HG03045 (cell line): ENCODE data around the gene LSM4.
"Not testable (repeated sequence)": the region's sequence is repeated elsewhere in the genome, so short reads cannot be mapped to it uniquely, and the experiment has no call there.

Experiments used
- ATAC-seq: cut with Tn5 transposase; IDR thresholded peaks from one replicate; pipeline ENCODE4 v1.9.1; 2021; ENCODE audit warnings: mild to moderate bottlenecking, moderate library complexity; ENCODE audit not compliant: unreplicated experiment

Gene LSM4

DNA sequence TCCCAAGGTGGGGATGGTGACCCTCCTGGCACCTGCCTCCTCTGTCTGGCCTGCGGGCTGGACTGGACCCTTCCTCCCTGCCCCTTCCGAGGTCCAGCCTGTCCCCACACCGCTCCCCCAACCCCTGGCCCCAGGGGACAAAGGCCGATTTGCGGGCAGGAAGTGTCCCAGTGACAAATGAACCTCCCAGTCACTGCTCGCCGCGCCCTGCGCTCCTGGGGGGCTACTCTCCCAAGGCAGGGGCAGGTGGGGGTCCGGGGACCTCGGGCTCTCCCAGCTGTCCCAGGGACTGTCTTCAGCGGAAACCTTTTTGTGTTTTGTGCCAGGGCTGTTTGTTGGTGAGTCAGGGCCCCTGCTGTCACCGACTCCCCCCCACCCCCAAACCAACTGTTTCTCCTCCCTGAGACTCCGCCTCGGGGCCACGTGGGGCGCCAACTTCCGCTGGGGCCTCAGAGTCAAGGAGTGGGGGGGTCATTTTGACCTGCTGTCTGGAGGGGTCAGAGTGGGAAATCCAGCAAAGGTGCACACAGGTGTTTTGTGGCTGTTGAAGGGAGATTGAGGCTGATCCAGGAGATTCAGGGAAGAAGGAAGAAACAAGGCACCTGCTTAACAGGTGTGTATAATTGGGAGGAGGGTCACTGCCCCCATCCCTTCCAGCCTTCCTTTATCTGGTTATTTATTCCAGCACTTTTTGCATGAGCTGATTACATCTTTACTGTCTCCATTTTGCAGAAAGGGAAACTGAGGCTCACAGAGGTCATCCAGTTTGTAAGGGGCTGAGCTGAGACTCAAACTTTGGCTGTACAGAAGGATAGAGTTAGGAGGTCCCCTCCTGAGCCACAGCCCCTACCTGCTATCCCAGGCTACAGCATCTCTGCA is 18.4 kb upstream of the LSM4 start:
- ATAC-seq: peak; percentile 38

DNA sequence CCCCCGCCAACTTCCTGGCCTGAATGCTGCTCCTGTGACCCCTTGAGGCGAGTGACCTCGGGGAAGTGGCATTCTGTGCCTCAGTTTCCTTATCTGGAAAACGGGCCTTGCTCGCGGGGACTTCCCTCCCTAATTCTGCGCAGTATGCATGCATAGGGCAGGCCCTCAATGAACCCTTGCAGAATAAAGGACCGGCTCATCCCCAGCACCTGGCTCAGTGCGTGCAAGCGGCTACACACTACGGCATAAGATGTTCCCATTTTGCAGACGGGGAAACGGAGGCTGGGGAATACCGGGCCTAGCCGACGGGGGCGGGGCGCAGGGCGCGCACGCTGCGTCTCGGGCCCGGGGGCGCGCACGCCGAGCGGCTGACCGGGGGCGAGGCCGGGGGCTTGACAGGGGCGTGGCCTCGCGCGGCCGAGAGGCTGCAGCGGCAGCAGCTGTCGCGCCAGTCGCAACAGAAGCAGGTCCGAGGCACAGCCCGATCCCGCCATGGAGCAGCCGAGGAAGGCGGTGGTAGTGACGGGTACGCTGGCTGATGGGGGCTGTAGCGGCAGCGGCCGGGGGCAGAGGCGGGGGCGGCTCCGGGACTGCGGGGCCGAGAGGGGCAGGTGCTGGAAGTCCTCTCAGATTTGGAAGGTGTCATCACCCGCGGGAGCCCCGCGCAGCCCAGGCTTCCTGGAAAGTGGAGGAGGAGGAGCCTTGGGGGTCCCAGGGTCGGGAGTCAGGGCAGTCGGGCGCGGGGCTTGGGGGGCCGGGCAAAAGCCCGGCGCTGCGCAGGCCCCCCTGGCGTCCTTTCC is 17.5 kb upstream of the LSM4 start, which contains the start of gene PGPEP1:
Gene PGPEP1 (plus strand): TSS at position 409 of the 800 bp plus-strand sequence. CDS start 84 bp downstream, at position 493.
- ATAC-seq: peak; percentile 62

DNA sequence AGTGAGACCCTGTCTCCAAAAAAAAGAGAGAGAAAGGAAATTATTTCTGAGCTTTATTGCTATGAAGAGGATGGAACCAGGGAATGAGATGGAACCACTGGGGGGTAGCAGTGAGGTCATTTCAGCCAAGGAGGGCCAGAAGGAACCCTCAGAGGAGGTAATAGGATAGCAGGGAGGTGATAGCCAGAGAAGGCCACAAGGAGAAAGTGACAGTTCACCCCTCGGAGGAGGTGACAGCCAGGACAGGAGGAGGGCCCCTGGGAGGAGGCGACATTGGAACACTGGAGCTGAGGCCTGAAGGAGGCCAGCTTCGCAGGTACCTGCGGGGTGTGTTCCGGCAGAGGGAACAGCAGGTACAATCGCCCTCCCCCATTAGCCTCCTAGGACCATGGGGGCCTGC is 16.8 kb upstream of the LSM4 start:
- no peak for ATAC-seq

DNA sequence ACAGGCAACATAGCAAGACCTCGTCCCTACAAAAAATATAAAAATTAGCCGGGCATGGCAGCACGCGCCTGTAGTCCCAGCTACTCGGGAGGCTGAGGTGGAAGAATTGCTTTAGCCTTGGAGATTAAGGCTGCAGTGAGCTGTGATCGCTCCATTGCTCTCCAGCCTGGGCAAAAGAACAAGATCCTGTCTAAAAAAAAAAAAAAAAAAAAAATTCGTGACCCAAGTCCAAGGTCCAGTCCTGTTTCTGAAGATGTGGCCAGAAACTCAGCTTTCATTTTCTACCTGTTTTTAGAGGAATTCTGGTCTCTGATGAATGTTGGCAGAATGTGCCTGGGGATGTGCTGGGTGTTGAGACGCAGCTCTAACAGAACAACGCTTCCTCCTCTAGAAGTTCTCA is 15.7 kb upstream of the LSM4 start:
- no peak for ATAC-seq

DNA sequence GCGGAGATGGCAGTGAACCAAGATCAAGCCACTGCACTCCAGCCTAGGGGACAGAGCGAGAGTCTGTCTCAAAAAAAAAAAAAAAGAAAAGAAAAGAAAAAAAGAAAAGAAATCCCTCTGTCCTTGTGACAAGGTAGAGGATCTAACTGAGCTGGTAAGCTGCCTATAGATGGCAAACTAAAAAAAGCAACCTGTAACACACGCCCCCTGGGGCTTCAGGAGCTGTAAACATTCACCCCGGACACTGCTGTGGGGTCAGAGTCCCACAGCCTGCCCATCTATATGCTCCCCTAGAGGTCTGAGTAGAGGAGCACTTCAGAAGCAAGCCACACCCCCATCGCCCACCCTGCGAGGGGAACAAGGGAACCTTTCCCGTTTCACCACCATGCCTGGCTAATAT is 13.2 kb upstream of the LSM4 start:
- no peak for ATAC-seq

DNA sequence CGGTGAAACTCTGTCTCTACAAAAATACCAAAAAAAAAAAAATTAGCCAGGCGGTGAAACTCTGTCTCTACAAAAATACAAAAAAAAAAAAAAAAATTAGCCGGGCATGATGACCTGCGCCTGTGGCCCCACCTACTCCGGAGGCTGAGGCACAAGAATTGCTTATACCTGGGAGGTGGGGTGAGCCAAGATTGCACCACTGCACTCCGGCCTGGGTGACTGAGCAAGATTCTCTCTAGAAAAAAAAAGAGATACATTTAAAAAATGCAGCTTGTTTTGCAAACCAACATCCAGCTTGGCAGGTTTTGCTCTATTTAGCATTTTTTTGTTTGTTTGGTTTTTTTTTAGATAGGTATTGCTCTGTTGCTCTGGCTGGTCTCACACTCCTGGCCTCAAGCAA is 10.8 kb upstream of the LSM4 start:
- ATAC-seq: no peak

DNA sequence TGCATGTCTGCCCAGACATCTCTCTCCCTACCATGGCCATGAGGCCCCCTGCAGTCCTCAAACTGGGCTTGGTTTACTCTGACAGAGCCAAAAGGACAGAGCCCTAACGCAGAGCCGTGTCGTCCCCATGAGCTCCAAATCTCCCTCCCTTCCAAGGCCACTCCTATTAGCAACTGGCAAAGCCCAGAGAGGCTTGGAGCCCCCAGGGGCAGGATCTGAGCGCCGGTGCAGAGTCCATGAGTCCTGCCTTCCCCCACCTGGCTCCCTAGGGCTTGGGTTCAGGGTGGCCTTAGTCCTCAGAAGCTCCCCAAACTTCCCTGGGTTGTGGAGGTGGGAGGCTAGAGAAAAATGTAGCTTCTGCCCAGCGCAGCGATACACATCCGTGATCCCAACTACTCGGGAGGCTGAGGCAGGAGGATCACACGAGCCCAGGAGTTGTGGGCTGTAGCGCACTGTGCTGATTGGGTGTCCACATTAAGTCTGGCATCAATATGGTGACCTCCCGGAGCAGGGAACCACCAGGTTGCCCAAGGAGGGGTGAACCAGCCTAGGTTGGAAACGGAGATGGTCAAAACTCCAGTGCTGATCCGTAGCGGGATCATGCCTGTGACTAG is 10.1 kb upstream of the LSM4 start:
- no peak for ATAC-seq

DNA sequence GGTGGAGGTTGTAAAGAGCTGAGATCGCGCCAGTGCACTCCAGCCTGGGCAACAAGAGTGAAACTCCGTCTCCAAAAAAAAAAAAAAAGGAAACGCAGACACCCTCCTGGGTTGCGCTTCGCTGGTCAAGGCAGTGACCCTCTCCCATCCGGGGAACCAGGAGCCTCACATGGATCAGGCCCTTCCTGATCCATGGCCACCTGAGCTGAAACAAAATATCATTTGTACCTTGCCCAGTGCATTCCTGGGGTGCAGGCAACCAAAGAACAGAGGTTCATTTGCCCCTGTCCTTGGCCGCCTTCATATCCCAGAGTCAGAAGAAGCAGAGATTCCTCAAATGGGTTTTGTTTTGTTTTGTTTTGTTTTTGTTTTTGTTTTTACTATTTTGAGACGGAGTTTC is 8.0 kb upstream of the LSM4 start:
- ATAC-seq: no peak

DNA sequence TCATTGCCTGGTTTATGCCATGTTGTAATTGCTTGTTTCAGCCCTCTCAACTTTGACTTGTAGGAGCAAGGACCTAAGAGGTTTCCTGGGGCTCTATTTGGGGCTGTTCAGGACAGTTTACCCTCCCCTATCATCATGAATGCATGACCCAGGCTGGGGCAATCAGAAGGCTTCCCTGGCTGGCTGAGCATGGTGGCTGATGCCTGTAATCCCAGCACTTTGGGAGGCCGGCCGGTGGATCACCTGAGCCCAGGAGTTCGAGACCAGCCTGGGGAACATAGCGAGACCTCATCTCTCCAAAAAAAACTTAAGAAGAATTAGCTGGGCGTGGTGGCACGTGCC is 6.1 kb upstream of the LSM4 start:
- no peak for ATAC-seq

DNA sequence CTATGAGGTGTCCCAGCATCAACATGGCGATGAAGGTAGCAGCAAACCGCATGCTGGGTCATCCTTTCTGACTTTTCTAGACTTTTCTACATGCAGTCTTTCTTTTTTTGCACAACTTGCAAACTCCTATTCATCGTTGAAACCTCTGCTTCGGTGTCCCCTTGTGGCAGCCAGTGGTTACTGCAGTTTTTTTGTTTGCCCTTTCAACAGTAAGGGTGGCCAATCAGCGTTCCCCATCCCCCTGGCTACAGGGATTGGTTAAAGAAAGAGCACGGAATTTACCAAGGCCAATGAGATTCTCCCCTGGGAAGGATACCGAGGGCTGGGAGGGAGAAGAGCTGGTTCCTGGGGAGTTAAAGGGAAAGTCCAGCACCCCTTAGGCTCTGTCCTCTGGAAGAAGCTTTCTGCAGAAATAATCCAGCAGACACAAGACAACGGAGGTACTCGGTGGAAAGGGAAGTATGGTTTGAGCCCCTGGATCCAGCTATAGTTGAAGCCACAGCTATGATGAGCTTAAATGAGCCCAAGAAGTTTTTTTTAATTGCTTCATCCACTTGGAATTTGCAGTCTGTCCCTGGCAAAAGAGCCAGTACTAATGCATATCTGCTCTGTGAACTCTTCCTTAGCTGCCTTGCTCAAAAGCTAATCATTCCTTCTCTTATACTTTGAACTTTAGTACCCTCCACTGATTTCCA is 5.6 kb upstream of the LSM4 start:
- ATAC-seq: peak; percentile 73

DNA sequence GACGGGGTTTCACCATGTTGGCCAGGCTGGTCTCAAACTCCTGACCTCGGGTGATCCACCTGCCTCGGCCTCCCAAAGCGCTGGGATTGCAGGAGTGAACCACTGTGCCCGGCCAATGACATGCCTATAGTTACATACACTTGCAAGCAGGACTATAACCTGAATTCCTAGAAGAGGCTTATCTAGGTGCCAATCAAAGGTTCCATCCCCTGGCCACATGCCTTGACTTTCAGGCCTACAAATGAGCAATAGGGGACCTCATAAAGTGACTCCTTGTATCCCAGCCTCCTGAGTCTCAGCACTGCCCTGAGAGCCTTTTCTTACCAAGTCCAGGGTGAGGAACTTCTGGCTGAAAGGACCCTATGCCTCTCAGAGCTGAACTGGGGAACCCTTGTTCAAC is 3.9 kb upstream of the LSM4 start:
- ATAC-seq: no peak

DNA sequence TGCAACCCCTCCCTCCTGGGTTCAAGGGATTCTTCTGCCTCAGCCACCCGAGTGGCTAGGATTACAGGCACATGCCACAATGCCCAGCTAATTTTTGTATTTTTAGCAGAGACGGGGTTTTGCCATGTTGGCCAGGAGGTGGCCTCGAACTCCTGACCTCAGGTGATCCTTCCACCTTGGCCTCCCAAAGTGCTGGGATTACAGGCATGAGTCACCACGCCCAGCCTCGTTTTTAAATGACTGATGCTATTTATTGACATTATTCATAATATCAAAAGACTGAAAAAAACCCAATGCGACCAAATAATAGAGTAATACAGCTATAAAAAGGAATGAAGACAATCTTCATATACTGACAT is 1.5 kb upstream of the LSM4 start:
- not testable (repeated sequence) for ATAC-seq

DNA sequence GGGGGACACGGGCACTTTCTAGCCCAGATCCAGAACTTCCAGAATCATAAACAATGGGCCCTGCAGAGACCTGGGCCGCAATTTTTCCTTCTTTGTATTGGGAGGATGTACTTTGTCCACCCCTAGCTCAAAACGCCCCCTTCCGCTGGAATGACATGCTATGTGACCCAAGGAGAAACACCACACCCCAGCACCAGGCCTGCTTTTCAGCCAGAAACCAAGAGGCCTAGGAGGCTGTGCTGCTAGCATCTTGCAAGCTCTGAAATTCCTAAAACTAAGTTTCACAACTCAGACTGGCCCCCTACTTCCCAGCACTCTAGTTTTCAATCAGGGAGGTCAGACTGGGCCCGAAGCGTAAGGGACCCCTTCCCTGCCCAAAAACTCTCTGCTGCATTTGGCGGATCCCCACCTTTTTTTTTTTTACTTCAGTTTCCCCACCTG is 538 bp downstream of the LSM4 start:
- no peak for ATAC-seq

DNA sequence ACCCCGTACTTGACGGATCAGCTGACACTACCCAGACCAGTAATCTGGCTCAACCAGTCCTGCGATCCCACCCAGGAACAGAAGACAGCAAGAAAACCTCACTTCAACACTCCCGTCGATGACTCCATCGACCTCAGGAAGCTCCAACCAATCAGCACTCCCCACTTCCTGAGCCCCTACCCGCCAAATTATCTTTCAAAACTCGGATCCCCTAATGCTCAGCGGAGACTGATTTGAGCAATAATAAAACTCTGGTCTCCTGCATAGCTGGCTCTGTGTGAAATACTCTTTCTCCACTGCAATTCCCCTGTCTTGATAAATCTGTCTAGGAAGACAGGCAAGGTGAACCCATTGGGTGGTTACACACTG is 1.2 kb downstream of the LSM4 start:
- ATAC-seq: no peak

DNA sequence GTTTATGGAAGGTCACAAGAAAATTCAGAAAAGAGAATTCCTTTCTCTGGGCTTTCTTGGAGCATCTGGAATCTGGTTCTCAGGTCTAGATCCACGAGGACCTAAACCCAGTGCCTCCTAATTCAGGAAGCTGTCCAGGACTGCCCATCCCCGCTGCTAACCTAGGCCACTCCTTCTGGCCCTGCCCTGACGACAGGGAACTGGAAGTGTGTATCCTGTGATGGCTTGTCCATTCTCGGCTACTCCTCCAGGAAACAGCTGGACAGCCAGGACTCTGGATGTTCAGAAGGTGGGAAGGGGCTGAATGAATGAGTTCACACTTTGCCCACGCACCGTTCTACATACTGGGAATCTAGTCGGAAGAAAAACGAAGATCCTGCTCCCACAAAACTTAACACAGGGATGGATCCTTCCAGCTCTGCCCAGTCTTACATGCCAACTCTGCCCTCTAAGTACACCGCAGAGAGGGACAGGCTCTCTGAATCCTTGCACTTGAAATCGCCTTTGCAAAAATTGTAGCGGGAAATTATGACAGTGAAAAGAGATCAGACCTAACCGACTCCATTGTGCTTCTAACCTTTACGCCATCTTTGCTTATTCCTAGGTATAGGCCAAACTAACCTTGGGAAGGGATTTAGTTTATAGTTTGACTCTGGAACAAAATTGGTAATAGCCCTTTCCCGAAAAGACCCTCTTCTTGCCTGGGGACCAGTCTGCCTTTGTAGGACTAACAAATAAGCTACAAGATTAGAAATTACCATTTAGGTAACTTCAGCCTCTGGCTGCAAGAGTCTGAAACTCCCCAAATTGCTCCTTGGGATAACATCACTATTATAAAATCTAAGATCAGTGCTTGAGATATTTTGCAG is 1.8 kb downstream of the LSM4 start:
- no peak for ATAC-seq

DNA sequence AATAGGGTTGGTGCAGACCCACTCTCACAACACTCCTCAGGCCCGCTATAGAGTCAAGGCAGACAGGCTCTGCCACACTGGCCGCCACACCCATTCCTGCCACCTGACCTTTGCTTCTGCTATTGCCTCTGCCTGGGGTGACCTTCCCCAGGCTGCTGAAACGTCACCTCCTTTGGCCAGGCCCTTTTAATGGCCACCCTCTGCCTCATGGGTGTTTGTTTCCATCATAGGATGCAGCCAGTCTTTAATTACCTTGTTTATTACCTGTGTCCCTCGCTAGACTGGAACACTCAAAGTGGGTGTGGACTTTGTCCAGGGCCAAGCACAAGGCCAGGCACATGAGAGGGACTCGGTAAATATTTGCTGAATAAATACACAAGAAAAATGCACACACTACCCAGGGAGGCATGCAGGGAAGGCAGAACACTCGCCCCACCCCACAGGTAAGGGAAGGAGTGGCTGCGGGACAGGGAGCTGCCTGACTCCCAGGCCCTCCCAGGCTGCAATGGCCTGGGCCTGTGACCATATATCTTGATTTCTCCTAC is 3.2 kb downstream of the LSM4 start:
- no peak for ATAC-seq

DNA sequence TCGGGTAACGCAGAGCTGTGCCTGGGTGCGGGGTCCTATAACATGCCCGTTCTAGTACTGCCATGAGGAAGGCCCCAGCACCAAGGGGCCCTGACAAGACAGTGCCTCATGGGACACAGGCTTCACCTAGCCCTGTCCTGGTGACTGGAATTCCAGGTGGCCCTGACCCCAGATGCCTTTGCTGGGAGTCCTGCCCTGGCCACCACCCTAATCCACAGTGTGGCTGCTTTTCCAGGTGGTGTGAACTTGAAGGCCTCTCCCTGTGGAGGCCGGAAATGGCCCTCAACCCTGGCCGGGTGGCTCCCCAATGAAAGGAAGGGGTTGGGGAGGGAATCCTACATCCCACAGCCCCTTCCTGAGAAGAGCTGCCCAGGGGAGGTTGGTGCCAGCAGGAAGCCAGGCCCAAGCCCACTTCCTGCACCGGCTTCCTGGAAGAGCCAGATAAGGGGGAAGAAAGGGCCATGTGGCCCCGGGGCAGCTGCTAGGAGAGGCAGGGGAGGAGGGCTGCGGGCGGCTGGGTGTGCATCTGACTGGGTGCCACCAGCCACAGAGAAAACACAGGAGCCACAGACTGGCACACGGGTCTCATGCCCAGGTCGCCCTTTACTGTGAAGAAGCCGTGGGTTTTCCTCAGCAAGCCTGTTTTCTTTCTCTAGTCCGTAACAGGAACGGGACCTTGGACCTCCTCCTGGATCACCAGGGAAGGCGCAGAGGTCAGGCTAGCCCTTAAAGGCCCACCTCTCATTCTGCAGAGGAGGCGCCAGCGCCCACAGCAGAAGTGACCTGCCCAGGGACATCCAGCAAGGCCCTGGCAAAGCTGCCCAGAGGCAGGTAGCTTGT is 4.7 kb downstream of the LSM4 start:
- no peak for ATAC-seq

DNA sequence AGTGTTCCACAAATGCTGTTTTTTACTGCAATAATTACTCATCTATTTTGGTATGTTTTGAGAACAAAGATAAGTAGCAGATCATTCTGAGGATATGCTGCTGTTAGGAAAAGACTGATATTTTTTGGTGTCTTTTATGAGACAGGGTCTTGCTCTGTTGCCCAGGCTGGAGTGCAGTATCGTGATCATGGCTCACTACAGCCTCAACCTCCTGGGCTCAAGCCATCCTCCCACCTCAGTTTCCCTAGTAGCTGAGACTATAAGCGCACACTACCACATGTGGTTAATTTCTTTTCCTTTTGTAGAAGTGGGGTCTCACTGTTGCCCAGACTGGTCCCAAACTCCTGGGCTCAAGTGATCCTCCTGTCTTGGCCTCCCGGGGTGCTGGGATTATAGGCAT is 9.5 kb downstream of the LSM4 start:
- ATAC-seq: no peak

DNA sequence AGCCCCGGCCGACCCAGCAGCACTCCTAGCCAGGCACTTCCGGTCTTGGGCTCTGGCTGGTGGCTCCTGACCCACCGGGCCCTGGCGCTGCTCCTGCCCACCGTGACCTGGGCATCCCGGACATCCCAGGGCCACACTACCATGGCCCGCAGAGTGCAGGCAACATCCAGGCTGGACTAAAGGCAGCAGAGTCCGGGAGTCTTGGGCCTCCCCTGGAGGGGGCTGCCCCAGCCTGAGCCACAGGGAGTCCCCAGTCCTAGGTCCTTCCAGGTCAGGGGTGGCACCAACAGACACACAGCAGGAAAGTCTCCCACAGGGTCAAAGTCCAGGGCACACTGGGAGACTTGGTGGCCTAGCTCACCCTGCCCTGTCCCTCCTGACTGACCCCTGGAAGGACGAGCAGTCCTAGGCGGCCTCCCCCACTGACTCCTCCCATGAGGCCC is 10.8 kb downstream of the LSM4 start:
- no peak for ATAC-seq
